OCI-LY7 (cell line): Measurements from ENCODE around the gene HMOX2.
A peak's percentile ranks its signal among the peaks of the same experiment; 100 is the strongest.

ENCODE experiments used
- EZH2phosphoT487 ChIP-seq: fragments of 200-600 bp; sonication (generic); IDR thresholded peaks from 2 replicates; pipeline ENCODE4 v1.6.1; 2018; ENCODE audit warnings: low read depth, borderline replicate concordance, mild to moderate bottlenecking, mixed run types, antibody characterized with exemption, low read length, moderate library complexity, mixed read lengths
- TF ChIP-seq, protein P1 (sequence below): fragments of 200-600 bp; sonication (generic); conservative IDR thresholded peaks from 2 replicates; pipeline ENCODE4 v1.5.1; 2014; ENCODE audit warnings: mild to moderate bottlenecking, antibody characterized with exemption, low read length, moderate library complexity, mixed read lengths

DNA sequence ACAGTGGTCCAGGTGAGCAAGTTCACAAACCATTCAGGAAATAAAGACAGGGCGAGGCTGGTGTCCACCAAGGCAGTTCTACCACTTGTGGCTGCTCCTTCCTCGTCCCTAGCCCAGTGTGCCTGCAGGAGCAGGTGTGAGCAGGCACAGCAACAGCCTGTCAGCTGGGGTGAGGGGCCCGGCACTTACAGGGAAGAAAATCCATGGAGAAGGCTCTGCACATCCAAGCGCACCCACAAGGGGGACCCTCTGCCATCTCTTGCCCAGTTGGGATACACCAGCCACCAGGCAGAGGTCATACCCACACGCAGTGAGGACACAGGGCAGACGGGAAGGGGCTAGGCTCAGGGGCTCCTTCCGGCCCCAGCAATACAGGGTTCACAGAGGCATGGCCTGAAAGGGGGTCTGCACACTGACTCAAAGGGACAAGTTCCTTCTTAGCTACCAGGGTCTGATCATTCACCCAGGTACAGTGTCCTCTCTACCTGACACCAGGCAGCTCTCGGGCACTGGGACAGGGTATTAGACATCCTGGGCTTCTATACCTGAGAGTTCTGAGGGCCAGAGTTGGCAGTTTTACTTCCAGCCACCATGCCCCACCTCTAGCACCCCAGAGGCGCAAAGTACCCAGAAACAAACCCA, 35.4 kb downstream of the HMOX2 start:
- TF ChIP-seq, protein P1, sequence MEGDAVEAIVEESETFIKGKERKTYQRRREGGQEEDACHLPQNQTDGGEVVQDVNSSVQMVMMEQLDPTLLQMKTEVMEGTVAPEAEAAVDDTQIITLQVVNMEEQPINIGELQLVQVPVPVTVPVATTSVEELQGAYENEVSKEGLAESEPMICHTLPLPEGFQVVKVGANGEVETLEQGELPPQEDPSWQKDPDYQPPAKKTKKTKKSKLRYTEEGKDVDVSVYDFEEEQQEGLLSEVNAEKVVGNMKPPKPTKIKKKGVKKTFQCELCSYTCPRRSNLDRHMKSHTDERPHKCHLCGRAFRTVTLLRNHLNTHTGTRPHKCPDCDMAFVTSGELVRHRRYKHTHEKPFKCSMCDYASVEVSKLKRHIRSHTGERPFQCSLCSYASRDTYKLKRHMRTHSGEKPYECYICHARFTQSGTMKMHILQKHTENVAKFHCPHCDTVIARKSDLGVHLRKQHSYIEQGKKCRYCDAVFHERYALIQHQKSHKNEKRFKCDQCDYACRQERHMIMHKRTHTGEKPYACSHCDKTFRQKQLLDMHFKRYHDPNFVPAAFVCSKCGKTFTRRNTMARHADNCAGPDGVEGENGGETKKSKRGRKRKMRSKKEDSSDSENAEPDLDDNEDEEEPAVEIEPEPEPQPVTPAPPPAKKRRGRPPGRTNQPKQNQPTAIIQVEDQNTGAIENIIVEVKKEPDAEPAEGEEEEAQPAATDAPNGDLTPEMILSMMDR = peak; percentile 62
- no peak for TF ChIP-seq EZH2phosphoT487
